ENCODE data around the gene TREML1. TPM values are rescaled to one million over a fixed set of nuclear protein-coding genes. Genes with fewer than 3 reads are reported as not detected.

The TREML1 gene
- total and polyA plus RNA-seq, 9 of the 15 experiments (the other 6 are each of a cell fraction or from before 2014, with no cell fraction given), result not detected

- Histone ChIP-seq H3K9me1 (ENCODE audit: control insufficient read depth, insufficient read depth, low read length) (no peaks in the 10 kb centered on the region), H3K9me3 (replicated peaks; ENCODE audit: control insufficient read depth, insufficient read depth, low read depth, low read length) (no peaks in the 10 kb centered on the region), H3K4me2 (ENCODE audit: insufficient read depth, low read length) (no peak overlapping the region), H3K4me1 (replicated peaks in 1 of 2; ENCODE audit: control insufficient read depth in 2 of 2, insufficient read depth in 2 of 2, low read length in 2 of 2) (no peaks in the 10 kb centered on the region), H4K20me1 (replicated peaks; ENCODE audit: control insufficient read depth, insufficient read depth, low read length) (no peaks in the 10 kb centered on the region), H3K36me3 (ENCODE audit: control insufficient read depth, insufficient read depth, low read length) (no peaks in the 10 kb centered on the region), H3K4me3 (no peak overlapping the region), H3K27ac (ENCODE audit: extremely low read depth, low read depth, low read length) (no peak overlapping the region), H3K27me3 (ENCODE audit: control insufficient read depth in 2 of 2, insufficient read depth in 2 of 2, low read length in 2 of 2) (peaks cover 3 to 4% of the 10 kb centered on the region in 2 experiments; a peak in 2 of 5 replicates), H3K79me2 (ENCODE audit: control insufficient read depth, insufficient read depth, low read length) (no peaks in the 10 kb centered on the region), H2AFZ (ENCODE audit: low read depth, low read length) (no peak overlapping the region), H3K9ac (ENCODE audit: insufficient read depth in 1 of 2, low read depth in 2 of 2, low read length in 2 of 2) (no peak overlapping the region)
- in situ Hi-C loops (cut with MboI), result no loop called here
- FAIRE-seq (no peak), ATAC-seq (no peak), DNase-seq (ENCODE audit: extremely low read depth in 1 of 4, low spot score in 3 of 4) (no peak)
- CTCF ChIA-PET (ENCODE audit: low intra/inter-chr PET ratio), result no interaction called here
- POLR2A ChIA-PET, result interaction anchor here (1.0 kb wide), 1 partner anchor 14 kb away, joined by 4 read pairs; no protein-coding TSS in a partner anchor
- intact Hi-C loops (cut with micrococcal nuclease), result no loop called here
- TF ChIP-seq NFIX (CRISPR knock-in tag; IDR thresholded peaks at IDR 0.05; ENCODE audit: low read depth), result no peak
- TF ChIP-seq AFF1 (IDR thresholded peaks at IDR 0.05; ENCODE audit: low read depth in 1 of 2, partially characterized antibody in 2 of 2), result no peak
- TF ChIP-seq ZNF354B (CRISPR knock-in tag; IDR thresholded peaks at IDR 0.05), result no peak
- TF ChIP-seq NR3C1 (CRISPR knock-in tag; IDR thresholded peaks at IDR 0.05), result no peak
- no peak for TF ChIP-seq AFF4 (CRISPR knock-in tag; IDR thresholded peaks at IDR 0.05)
- no TSS peak for BruUV-seq (replicated peaks)
These were observed 17.2 kb downstream of the TREML1 start for GRCh38 chr6:41136911-41137310.

Data from K562 (cell line).